Subcutaneous abdominal adipose tissue (tissue), 5 donors: ENCODE measurements around the gene DUSP23.
A peak's percentile ranks its signal among the peaks of the same experiment; 100 is the strongest.

Experiments
- H3K27ac ChIP-seq: one replicate; pipeline ENCODE4 v1.7.0; 2013; ENCODE audit warnings: low read depth, mild to moderate bottlenecking, inconsistent platforms, low read length, moderate library complexity
- H3K27me3 ChIP-seq, 5 donors: one replicate each; pipeline ENCODE4 v1.7.0; 2013; ENCODE audit warnings: low read length in 5 of 5, inconsistent platforms in 1 of 5; ENCODE audit not compliant: control insufficient read depth in 5 of 5, insufficient read depth in 4 of 5
- H3K36me3 ChIP-seq, 5 donors: one replicate each; pipeline ENCODE4 v1.7.0; 2013; ENCODE audit warnings: low read length in 5 of 5; ENCODE audit not compliant: control insufficient read depth in 5 of 5, insufficient read depth in 5 of 5
- H3K4me1 ChIP-seq, 5 donors: one replicate each; pipeline ENCODE4 v1.7.0; 2013; ENCODE audit warnings: low read length in 5 of 5, mild to moderate bottlenecking in 3 of 5, moderate library complexity in 1 of 5; ENCODE audit not compliant: control insufficient read depth in 5 of 5, insufficient read depth in 5 of 5
- H3K4me3 ChIP-seq, 5 donors: one replicate each; pipeline ENCODE4 v1.7.0; 2013; ENCODE audit warnings: low read length in 5 of 5, low read depth in 1 of 5
- H3K9ac ChIP-seq, 5 donors: one replicate each; pipeline ENCODE4 v1.7.0; 2013; ENCODE audit warnings: low read length in 5 of 5, mild to moderate bottlenecking in 4 of 5, moderate library complexity in 3 of 5
- H3K9me3 ChIP-seq, 5 donors: one replicate each; pipeline ENCODE4 v1.7.0; 2013; ENCODE audit warnings: low read length in 5 of 5; ENCODE audit not compliant: control insufficient read depth in 5 of 5
- donor health status: healthy.
- donor health status: healthy.
- donor health status: healthy.
- donor health status: healthy.
- donor health status: healthy.

DUSP23 gene

GRCh38 chr1:159826441-159827101, 45.8 kb downstream of the DUSP23 start, which contains the start of gene SLAMF8:
TSS of gene SLAMF8 (plus strand) at chr1:159826873. CDS start at chr1:159826899, 26 bp downstream.
- Histone ChIP-seq H3K9me3 (no peaks in the 10 kb centered on the region), H3K4me1 (peaks cover 0 to 48% (median 17%) of the 10 kb centered on the region in 5 donors), H3K27me3 (peaks cover 0 to 14% (median 8%) of the 10 kb centered on the region in 5 donors), H3K36me3 (no peaks in the 10 kb centered on the region), H3K4me3 (peak within 1 kb of the TSS in 3 of 5 donors; percentile 6 to 36 (median 6)), H3K9ac (no peak within 1 kb of the TSS), H3K27ac (no peak within 1 kb of the TSS)

DNA sequence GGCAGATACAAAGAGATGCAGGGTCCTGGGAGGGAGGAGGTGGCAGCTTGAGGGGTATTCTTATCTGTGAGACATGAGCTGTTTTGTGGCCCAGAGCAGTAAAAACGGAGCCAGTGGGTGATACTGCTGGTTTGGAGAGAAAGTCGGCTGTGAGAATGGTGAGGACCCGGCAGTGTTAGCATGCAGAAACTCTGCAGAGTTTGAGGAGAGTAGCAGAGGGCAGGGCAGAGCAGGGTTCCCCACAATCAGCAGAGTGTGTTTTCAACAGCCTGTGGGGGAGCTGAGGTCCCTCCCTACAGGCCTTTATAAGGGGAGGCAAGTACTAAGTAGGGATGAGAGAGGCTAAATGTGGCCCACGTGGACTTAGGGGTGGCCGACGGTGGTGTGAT, 46.3 kb downstream of the DUSP23 start:
- no peak overlapping the region for H3K9ac ChIP-seq
- H3K36me3 ChIP-seq: no peaks in the 10 kb centered on the region
- H3K27ac ChIP-seq: no peak overlapping the region
- H3K4me1 ChIP-seq: peaks cover 0 to 48% (median 17%) of the 10 kb centered on the region in 5 donors
- peaks cover 0 to 13% (median 7%) of the 10 kb centered on the region in 5 donors for H3K27me3 ChIP-seq
- H3K9me3 ChIP-seq: no peaks in the 10 kb centered on the region
- peak overlapping the region in 3 of 5 donors; percentile 6 to 36 (median 6) for H3K4me3 ChIP-seq

GRCh38 chr1:159827549-159827948, 46.8 kb downstream of the DUSP23 start:
- H3K27me3 ChIP-seq: peaks cover 0 to 8% (median 4%) of the 10 kb centered on the region in 5 donors

DNA sequence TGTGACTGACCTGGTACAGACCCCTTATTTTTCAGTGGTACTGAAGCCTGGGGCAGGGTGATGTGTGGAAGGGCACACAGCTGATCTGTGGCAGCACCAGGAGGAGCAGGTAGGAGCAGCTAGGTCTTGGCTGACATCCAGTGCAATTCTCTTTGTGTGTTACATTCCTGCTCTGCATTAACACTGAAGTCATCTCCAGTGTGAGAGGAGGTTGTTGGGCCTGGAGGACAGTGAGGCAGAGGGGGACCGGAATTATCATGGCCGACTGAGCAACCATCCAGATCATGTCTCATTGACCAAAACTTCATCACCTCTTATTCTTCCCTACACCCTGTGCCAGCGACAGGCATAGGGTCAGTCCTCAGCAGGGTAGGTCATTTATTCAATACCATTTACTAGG, 47.4 kb downstream of the DUSP23 start:
- H3K9ac ChIP-seq: no peak overlapping the region
- H3K27ac ChIP-seq: no peak overlapping the region
- peaks cover 0 to 2% (median 0%) of the 10 kb centered on the region in 5 donors for H3K27me3 ChIP-seq
- H3K4me3 ChIP-seq: no peak overlapping the region
- peaks cover 0 to 2% (median 0%) of the 10 kb centered on the region in 5 donors for H3K36me3 ChIP-seq
- H3K9me3 ChIP-seq: no peaks in the 10 kb centered on the region
- H3K4me1 ChIP-seq: peaks cover 0 to 48% (median 17%) of the 10 kb centered on the region in 5 donors

More at GRCh38 chr1:159827549-159827948, 46.8 kb downstream of the DUSP23 start:
- Histone ChIP-seq H3K4me3 (peak overlapping the region in 1 of 5 donors; percentile 36), H3K36me3 (no peaks in the 10 kb centered on the region), H3K27ac (no peak overlapping the region), H3K9me3 (no peaks in the 10 kb centered on the region), H3K4me1 (peaks cover 0 to 48% (median 17%) of the 10 kb centered on the region in 5 donors), H3K9ac (no peak overlapping the region)

DNA sequence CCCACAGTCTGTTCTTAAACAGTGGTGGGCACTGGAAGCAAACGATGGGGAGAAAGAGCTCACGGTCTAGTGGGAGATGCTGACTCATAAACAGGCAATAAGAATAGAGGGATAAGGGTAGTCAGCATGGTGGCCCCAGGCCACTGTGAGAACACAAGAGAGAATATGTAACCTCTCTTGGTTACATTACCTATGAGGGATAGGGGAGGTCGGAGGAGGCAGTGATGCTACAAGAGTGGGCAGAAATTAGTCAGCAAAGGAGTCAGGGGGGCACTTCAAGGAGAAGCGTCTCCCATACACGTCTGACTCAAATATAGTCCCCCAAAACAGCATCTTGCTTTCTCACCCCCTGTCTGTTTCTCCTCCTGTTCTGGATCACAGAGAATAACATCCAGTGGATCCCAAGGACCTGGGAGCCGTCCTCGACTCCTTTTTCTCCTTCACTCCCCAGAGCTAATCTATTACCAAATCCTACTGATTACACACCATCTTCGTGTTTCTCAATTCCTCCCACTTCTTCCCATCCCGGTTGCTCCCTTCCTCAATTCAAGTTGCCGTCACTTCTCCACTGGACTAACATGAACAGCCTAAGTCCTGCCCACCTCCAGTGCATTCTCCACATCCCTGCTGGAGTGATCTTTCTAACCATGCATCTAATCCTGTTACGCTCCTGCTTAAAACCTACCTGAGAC, 48.0 kb downstream of the DUSP23 start:
- H3K27me3 ChIP-seq: no peaks in the 10 kb centered on the region
- H3K9ac ChIP-seq: peak overlapping the region in 1 of 5 donors; percentile 30
- H3K4me3 ChIP-seq: no peak overlapping the region
- H3K9me3 ChIP-seq: no peaks in the 10 kb centered on the region
- H3K27ac ChIP-seq: no peak overlapping the region
- peaks cover 0 to 48% (median 17%) of the 10 kb centered on the region in 5 donors for H3K4me1 ChIP-seq
- H3K36me3 ChIP-seq: peaks cover 0 to 5% (median 0%) of the 10 kb centered on the region in 5 donors

DNA sequence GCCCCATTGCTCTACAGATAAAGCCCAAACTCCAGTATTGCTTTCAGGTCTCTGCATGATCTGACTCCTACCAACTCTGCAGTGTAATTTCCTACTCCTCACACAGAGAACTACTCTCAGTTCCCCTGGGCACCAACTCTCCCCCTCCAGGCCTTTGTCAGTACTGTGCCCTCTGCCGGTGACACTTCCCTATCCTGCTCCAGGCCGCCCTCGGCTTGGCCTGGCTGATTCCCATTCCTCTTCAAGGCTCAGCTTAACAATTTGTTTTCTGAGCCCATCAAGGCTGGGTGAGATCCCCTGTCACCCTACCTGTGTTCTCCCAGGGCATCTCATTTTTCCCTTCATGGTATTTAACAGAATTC, 48.5 kb downstream of the DUSP23 start:
- peaks cover 0 to 48% (median 17%) of the 10 kb centered on the region in 5 donors for H3K4me1 ChIP-seq
- H3K4me3 ChIP-seq: no peak overlapping the region
- no peaks in the 10 kb centered on the region for H3K27me3 ChIP-seq
- H3K9ac ChIP-seq: peak overlapping the region in 1 of 5 donors; percentile 30
- H3K36me3 ChIP-seq: peaks cover 0 to 5% (median 0%) of the 10 kb centered on the region in 5 donors
- no peak overlapping the region for H3K27ac ChIP-seq
- no peaks in the 10 kb centered on the region for H3K9me3 ChIP-seq

- no peak overlapping the region for H3K27ac ChIP-seq
- H3K27me3 ChIP-seq: no peaks in the 10 kb centered on the region
- H3K4me3 ChIP-seq: no peak overlapping the region
- H3K9ac ChIP-seq: peak overlapping the region in 1 of 5 donors; percentile 5
- peaks cover 0 to 44% (median 17%) of the 10 kb centered on the region in 5 donors for H3K4me1 ChIP-seq
- peaks cover 0 to 8% (median 0%) of the 10 kb centered on the region in 5 donors for H3K36me3 ChIP-seq
- H3K9me3 ChIP-seq: no peaks in the 10 kb centered on the region
Observed at GRCh38 chr1:159829822-159830465, 49.2 kb downstream of the DUSP23 start.

GRCh38 chr1:159830722-159831121, 50.0 kb downstream of the DUSP23 start:
- H3K27ac ChIP-seq: no peak overlapping the region
- no peaks in the 10 kb centered on the region for H3K27me3 ChIP-seq
- no peak overlapping the region for H3K4me3 ChIP-seq
- peaks cover 0 to 14% (median 0%) of the 10 kb centered on the region in 5 donors for H3K36me3 ChIP-seq
- peaks cover 0 to 37% (median 17%) of the 10 kb centered on the region in 5 donors for H3K4me1 ChIP-seq
- H3K9me3 ChIP-seq: no peaks in the 10 kb centered on the region
- no peak overlapping the region for H3K9ac ChIP-seq

- H3K36me3 ChIP-seq: peaks cover 0 to 14% (median 0%) of the 10 kb centered on the region in 5 donors
- H3K27me3 ChIP-seq: no peaks in the 10 kb centered on the region
- H3K4me3 ChIP-seq: no peak overlapping the region
- H3K9me3 ChIP-seq: no peaks in the 10 kb centered on the region
- H3K4me1 ChIP-seq: peaks cover 0 to 30% (median 17%) of the 10 kb centered on the region in 5 donors
- H3K9ac ChIP-seq: no peak overlapping the region
- no peak overlapping the region for H3K27ac ChIP-seq
Observed at GRCh38 chr1:159831412-159832141, 50.8 kb downstream of the DUSP23 start.
